ENCODE results near the gene MGARP. TPM values are rescaled to one million over a fixed set of nuclear protein-coding genes. Genes with fewer than 3 reads are reported as not detected.

The MGARP gene
- total and polyA plus RNA-seq, 9 of the 15 experiments (the other 6 are each of a cell fraction or from before 2014, with no cell fraction given) = 0.11 to 0.45 (median 0.23) TPM; not detected in 4

- TF ChIP-seq MAX (CRISPR knock-in tag; IDR thresholded peaks at IDR 0.05) = peak; percentile 86
- TF ChIP-seq NCOA1 (IDR thresholded peaks at IDR 0.05; ENCODE audit: low read depth) = 0 out of 2 replicates have a peak, but pooled peaks have one; percentile 52
- peak; percentile 97 for TF ChIP-seq MEIS2 (IDR thresholded peaks at IDR 0.05; ENCODE audit: partially characterized antibody)
- TF ChIP-seq REST (IDR thresholded peaks at IDR 0.05; ENCODE audit: borderline replicate concordance) = peak; percentile 85
- TF ChIP-seq REST (CRISPR knock-in tag; IDR thresholded peaks at IDR 0.05; ENCODE audit: low read depth) = no peak
- TF ChIP-seq XRCC5 (IDR thresholded peaks at IDR 0.05; ENCODE audit: low read depth, low read length) = 0 out of 2 replicates have a peak, but pooled peaks have one; percentile 26
- peak; percentile 98 for TF ChIP-seq USF2 (CRISPR knock-in tag; IDR thresholded peaks at IDR 0.05)
- TF ChIP-seq MNT (conservative IDR thresholded peaks at IDR 0.05) = peak; percentile 80 to 86
- no peak for TF ChIP-seq HMG20A (CRISPR knock-in tag; conservative IDR thresholded peaks at IDR 0.05)
- no peak for TF ChIP-seq HDGF (IDR thresholded peaks at IDR 0.05)
- TF ChIP-seq DMBX1 (CRISPR knock-in tag; IDR thresholded peaks at IDR 0.05; ENCODE audit: borderline replicate concordance) = peak; percentile 53; the same call in 1 of the 2 replicates
- peak; percentile 74 for TF ChIP-seq L3MBTL2 (IDR thresholded peaks at IDR 0.05)
- no peak for TF ChIP-seq ZSCAN29 (IDR thresholded peaks at IDR 0.05)
- no peak for TF ChIP-seq PURB (CRISPR knock-in tag; IDR thresholded peaks at IDR 0.05; ENCODE audit: low read depth)
- peak; percentile 44 for TF ChIP-seq CEBPB (tag; IDR thresholded peaks at IDR 0.05)
- TF ChIP-seq CCAR2 (IDR thresholded peaks at IDR 0.05; ENCODE audit: low read depth, low read length) = no peak
- no peak for TF ChIP-seq SAFB (IDR thresholded peaks at IDR 0.05; ENCODE audit: borderline replicate concordance, low read depth, low read length)
- no peak for TF ChIP-seq KLF1 (tag; IDR thresholded peaks at IDR 0.05)
- TF ChIP-seq ILF3 (IDR thresholded peaks at IDR 0.05; ENCODE audit: borderline replicate concordance) = no peak
Measured at GRCh38 chr4:139266583-139267257, 13.3 kb downstream of the MGARP start (continued).

All from K562 (cell line).